Measurements from ENCODE around the gene DHRSX.
"Not testable (repeated sequence)": the region's sequence is repeated elsewhere in the genome, so short reads cannot be mapped to it uniquely, and the experiment has no call there.

Gene DHRSX

GRCh38 chrX:2242980-2243379 lies 257.8 kb downstream of the DHRSX start:
- DNase-seq, result no peak

GRCh38 chrX:2242326-2242725 lies 258.4 kb downstream of the DHRSX start:
- no peak for DNase-seq

GRCh38 chrX:2241496-2241895 lies 259.3 kb downstream of the DHRSX start:
- not testable (repeated sequence) for DNase-seq

- not testable (repeated sequence) for DNase-seq
Measured at GRCh38 chrX:2240761-2241160, 260.0 kb downstream of the DHRSX start.

GRCh38 chrX:2237976-2238375 lies 262.8 kb downstream of the DHRSX start:
- no peak for DNase-seq

- DNase-seq, result no peak
Measured at GRCh38 chrX:2231570-2232192, 269.1 kb downstream of the DHRSX start.

- DNase-seq, result no peak
Measured at GRCh38 chrX:2230457-2230856, 270.3 kb downstream of the DHRSX start.

GRCh38 chrX:2228536-2228935 lies 272.2 kb downstream of the DHRSX start:
- no peak for DNase-seq

- no peak for DNase-seq
Measured at GRCh38 chrX:2226906-2227656, 273.7 kb downstream of the DHRSX start.

GRCh38 chrX:2226182-2226581 lies 274.6 kb downstream of the DHRSX start:
- DNase-seq, result no peak

- DNase-seq, result no peak
Measured at GRCh38 chrX:2224597-2225235, 276.1 kb downstream of the DHRSX start.

- DNase-seq, result no peak
Measured at GRCh38 chrX:2224161-2224560, 276.6 kb downstream of the DHRSX start.

GRCh38 chrX:2220829-2221567 lies 279.8 kb downstream of the DHRSX start:
- DNase-seq, result no peak

- no peak for DNase-seq
Measured at GRCh38 chrX:2220296-2220695, 280.5 kb downstream of the DHRSX start.

GRCh38 chrX:2214138-2214823 lies 286.5 kb downstream of the DHRSX start:
- DNase-seq, result not testable (repeated sequence)

GRCh38 chrX:2211667-2212066 lies 289.1 kb downstream of the DHRSX start:
- DNase-seq, result not testable (repeated sequence)

- no peak for DNase-seq
Measured at GRCh38 chrX:2193273-2193592, 307.5 kb downstream of the DHRSX start.

- DNase-seq, result no peak
Measured at GRCh38 chrX:2192584-2193272, 308.0 kb downstream of the DHRSX start.

- no peak for DNase-seq
Measured at GRCh38 chrX:2188840-2189239, 311.9 kb downstream of the DHRSX start.

- no peak for DNase-seq
Measured at GRCh38 chrX:2188330-2188792, 312.4 kb downstream of the DHRSX start.

GRCh38 chrX:2187352-2188115 lies 313.2 kb downstream of the DHRSX start:
- DNase-seq, result no peak
